Psoas muscle (tissue), 8 donors: ENCODE measurements around the gene KRT9. TPM values are rescaled to one million over a fixed set of nuclear protein-coding genes. Genes with fewer than 3 reads are reported as not detected.

Experiments used
- ATAC-seq, 4 donors: fragments of 200-7000 bp; cut with Tn5 transposase; one replicate each; pipeline ENCODE4 v1.9.1; 2020; ENCODE audit warnings: moderate library complexity in 3 of 4, mild to moderate bottlenecking in 2 of 4
- DNase-seq, 2 donors: peaks; one replicate each; pipeline ENCODE4 v3.0.0-alpha.2; 2020
- H3K27ac ChIP-seq: fragments of 200-600 bp; one replicate; pipeline ENCODE4 v1.8.0; 2022
- H3K27me3 ChIP-seq, 3 donors: fragments of 200-600 bp in 1 of 3; one replicate each; pipeline versions ENCODE4 v1.6.1 to v1.8.0; 2013 to 2022; ENCODE audit warnings: low read length in 2 of 3, mild to moderate bottlenecking in 2 of 3, moderate library complexity in 1 of 3; ENCODE audit not compliant: insufficient read depth in 3 of 3
- H3K36me3 ChIP-seq, 2 donors: fragments of 200-600 bp in 1 of 2; one replicate each; pipeline versions ENCODE4 v1.6.1 to v1.8.0; 2013 to 2022; ENCODE audit warnings: low read depth in 1 of 2, mild to moderate bottlenecking in 1 of 2, moderate library complexity in 1 of 2; ENCODE audit not compliant: insufficient read depth in 1 of 2
- H3K4me1 ChIP-seq: fragments of 200-600 bp; one replicate; pipeline ENCODE4 v1.8.0; 2022
- H3K4me3 ChIP-seq: fragments of 200-600 bp; one replicate; pipeline ENCODE4 v1.8.0; 2022; ENCODE audit warnings: mild to moderate bottlenecking
- H3K9me3 ChIP-seq: fragments of 200-600 bp; one replicate; pipeline ENCODE4 v1.8.0; 2022
- CTCF ChIP-seq: fragments of 200-600 bp; IDR thresholded peaks from one replicate; pipeline ENCODE4 v1.8.0; 2022; ENCODE audit warnings: antibody characterized with exemption
- WGBS, 3 donors: extraction: QIAGEN DNeasy Blood & Tissue Kit; methylation state at CpG; one replicate each; pipeline versions ENCODE4 v1.1.6 to v1.1.7; 2013; 5-methylcytosine and 5-hydroxymethylcytosine counted together
- intact Hi-C, 2 donors: fragments of 100-400 bp; cut with DNase I; formaldehyde crosslinking; loops; one replicate each; pipeline versions ENCODE4 v1.11.0 to v1.14.2; 2022
- polyA plus RNA-seq, 3 donors: library from polyadenylated mRNA; stranded (reverse); fragments of 200-250 nt; gene quantifications; one replicate each; pipeline ENCODE4 v1.2.3, GENCODE V29; 2013
- total RNA-seq, 4 donors: library from RNA; stranded (reverse); fragmentation: NEBNext Ultra II Directional in 2 of 4; extraction: Animal tissue kit (Norgen Biotek cat#: 25700) in 2 of 4; gene quantifications; one replicate each; pipeline versions ENCODE4 v1.2.1 to v1.2.4, GENCODE V29; 2021 to 2023
- donor health status: healthy with polysubstance abuse.
- donor health status: DM: no; HTN: no; CAD: no; lungs with moderate emphysema.
- donor health status: Bipolar disorder and iron deficiency.
- donor health status: healthy.
- donor health status: DM: yes; HTN: yes; CAD: no.
- donor health status: DM: no; HTN: no; CAD: no.
- donor health status: DM: no; HTN: no; CAD: no.
- donor health status: DM: yes; HTN: yes; CAD: no.

KRT9 gene
- total and polyA plus RNA-seq, 7 donors, result 0.01 TPM; not detected in 6

- Histone ChIP-seq H3K4me1 (no peaks in the 10 kb centered on the region), H3K27ac (no peak overlapping the region), H3K36me3 (no peaks in the 10 kb centered on the region), H3K27me3 (peaks cover 0 to 12% (median 9%) of the 10 kb centered on the region in 3 donors), H3K9me3 (no peaks in the 10 kb centered on the region), H3K4me3 (no peak overlapping the region)
- TF ChIP-seq CTCF, result no peak
- peak in 1 of 2 donors; percentile 16 for DNase-seq
- intact Hi-C loops, result no loop called here
- peak in 1 of 4 donors; percentile 53 for ATAC-seq
- 27 to 35% (median 34%) methylated on average over 10 to 11 of the region's 11 CpGs for WGBS, 3 donors
Observed at GRCh38 chr17:41519501-41520224, 52.2 kb downstream of the KRT9 start.

GRCh38 chr17:41518789-41519449 lies 52.9 kb downstream of the KRT9 start, which contains the start of gene KRT15:
Gene KRT15 (minus strand): TSS chr17:41518890. CDS start chr17:41518827, 63 bp downstream.
- Histone ChIP-seq H3K4me3 (no peak within 1 kb of the TSS), H3K4me1 (no peaks in the 10 kb centered on the region), H3K27ac (no peak within 1 kb of the TSS), H3K9me3 (no peaks in the 10 kb centered on the region), H3K27me3 (peaks cover 0 to 12% (median 10%) of the 10 kb centered on the region in 3 donors), H3K36me3 (no peaks in the 10 kb centered on the region)
- no peak for TF ChIP-seq CTCF
- intact Hi-C loops, result no loop called here
- WGBS, 3 donors, result 61 to 64% (median 62%) methylated on average over 8 of the region's 8 CpGs
- peak in 1 of 2 donors; percentile 15 for DNase-seq
- ATAC-seq, result no peak

GRCh38 chr17:41518031-41518430 lies 53.8 kb downstream of the KRT9 start:
- Histone ChIP-seq H3K4me1 (no peaks in the 10 kb centered on the region), H3K4me3 (no peak overlapping the region), H3K36me3 (no peaks in the 10 kb centered on the region), H3K27ac (no peak overlapping the region), H3K27me3 (peaks cover 0 to 10% (median 5%) of the 10 kb centered on the region in 3 donors), H3K9me3 (no peaks in the 10 kb centered on the region)
- ATAC-seq (no peak), DNase-seq (no peak)
- intact Hi-C loops, result no loop called here
- WGBS, 3 donors, result 68 to 86% (median 82%) methylated on average over 3 of the region's 3 CpGs
- TF ChIP-seq CTCF, result no peak

- no peaks in the 10 kb centered on the region for H3K4me1 ChIP-seq
- ATAC-seq (no peak), DNase-seq (no peak)
- intact Hi-C loops, result no loop called here
- no peaks in the 10 kb centered on the region for H3K9me3 ChIP-seq
- no peak overlapping the region for H3K4me3 ChIP-seq
- WGBS, 3 donors, result 81 to 86% (median 83%) methylated on average over 14 of the region's 14 CpGs
- H3K27me3 ChIP-seq, result peaks cover 0 to 5% (median 4%) of the 10 kb centered on the region in 3 donors
- TF ChIP-seq CTCF, result no peak
- no peak overlapping the region for H3K27ac ChIP-seq
- H3K36me3 ChIP-seq, result no peaks in the 10 kb centered on the region
Observed at GRCh38 chr17:41516830-41517283, 55.0 kb downstream of the KRT9 start.
